ENCODE results near the gene MAST1.

DNA sequence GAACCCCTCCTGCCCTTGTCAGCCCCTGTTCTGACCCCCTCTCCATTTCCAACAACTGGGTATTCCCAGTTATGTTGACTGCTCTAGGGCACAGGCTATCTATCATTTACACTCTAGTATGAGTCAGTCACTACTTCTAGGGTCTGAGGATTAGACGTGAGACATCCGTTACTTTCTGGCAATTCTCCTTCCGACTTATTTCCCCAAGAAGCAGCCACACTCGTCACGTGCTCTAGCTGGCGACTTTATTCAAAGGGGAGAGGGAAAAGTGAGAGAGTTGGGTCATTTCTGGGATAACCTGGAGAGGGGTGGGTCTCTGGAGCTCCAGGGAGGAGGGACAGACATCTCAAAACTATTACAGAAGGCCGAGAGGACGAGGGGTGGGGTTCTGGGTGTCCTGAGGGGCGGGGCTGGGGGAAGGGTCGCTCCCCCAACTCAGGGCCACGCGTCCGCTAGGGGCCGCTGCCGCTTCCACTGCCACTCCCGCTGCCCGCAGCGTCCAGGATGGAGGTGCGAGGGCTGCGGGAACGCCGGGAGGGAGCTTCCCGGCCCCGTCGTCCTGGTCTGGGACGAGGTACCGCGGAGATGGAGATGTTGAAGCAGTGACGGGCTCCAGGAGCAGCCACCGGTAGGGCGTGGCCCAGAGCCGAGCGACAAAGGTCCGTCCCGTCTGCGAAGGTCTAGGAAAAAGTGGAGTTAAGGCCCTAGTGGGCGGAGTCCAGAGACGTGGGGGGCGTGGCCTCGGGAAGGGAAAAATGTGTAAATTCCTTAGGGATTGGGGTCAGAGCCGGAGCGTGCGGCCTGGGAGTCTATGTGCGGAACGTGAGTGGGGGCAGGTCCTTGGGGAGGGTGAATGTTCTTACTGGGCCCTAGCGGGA lies 12.8 kb upstream of the MAST1 start:
- TF ChIP-seq, protein P1, sequence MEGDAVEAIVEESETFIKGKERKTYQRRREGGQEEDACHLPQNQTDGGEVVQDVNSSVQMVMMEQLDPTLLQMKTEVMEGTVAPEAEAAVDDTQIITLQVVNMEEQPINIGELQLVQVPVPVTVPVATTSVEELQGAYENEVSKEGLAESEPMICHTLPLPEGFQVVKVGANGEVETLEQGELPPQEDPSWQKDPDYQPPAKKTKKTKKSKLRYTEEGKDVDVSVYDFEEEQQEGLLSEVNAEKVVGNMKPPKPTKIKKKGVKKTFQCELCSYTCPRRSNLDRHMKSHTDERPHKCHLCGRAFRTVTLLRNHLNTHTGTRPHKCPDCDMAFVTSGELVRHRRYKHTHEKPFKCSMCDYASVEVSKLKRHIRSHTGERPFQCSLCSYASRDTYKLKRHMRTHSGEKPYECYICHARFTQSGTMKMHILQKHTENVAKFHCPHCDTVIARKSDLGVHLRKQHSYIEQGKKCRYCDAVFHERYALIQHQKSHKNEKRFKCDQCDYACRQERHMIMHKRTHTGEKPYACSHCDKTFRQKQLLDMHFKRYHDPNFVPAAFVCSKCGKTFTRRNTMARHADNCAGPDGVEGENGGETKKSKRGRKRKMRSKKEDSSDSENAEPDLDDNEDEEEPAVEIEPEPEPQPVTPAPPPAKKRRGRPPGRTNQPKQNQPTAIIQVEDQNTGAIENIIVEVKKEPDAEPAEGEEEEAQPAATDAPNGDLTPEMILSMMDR (IDR thresholded peaks at IDR 0.05; ENCODE audit: insufficient read depth, low read length): no peak
- TF ChIP-seq, protein P2, sequence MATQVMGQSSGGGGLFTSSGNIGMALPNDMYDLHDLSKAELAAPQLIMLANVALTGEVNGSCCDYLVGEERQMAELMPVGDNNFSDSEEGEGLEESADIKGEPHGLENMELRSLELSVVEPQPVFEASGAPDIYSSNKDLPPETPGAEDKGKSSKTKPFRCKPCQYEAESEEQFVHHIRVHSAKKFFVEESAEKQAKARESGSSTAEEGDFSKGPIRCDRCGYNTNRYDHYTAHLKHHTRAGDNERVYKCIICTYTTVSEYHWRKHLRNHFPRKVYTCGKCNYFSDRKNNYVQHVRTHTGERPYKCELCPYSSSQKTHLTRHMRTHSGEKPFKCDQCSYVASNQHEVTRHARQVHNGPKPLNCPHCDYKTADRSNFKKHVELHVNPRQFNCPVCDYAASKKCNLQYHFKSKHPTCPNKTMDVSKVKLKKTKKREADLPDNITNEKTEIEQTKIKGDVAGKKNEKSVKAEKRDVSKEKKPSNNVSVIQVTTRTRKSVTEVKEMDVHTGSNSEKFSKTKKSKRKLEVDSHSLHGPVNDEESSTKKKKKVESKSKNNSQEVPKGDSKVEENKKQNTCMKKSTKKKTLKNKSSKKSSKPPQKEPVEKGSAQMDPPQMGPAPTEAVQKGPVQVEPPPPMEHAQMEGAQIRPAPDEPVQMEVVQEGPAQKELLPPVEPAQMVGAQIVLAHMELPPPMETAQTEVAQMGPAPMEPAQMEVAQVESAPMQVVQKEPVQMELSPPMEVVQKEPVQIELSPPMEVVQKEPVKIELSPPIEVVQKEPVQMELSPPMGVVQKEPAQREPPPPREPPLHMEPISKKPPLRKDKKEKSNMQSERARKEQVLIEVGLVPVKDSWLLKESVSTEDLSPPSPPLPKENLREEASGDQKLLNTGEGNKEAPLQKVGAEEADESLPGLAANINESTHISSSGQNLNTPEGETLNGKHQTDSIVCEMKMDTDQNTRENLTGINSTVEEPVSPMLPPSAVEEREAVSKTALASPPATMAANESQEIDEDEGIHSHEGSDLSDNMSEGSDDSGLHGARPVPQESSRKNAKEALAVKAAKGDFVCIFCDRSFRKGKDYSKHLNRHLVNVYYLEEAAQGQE (IDR thresholded peaks at IDR 0.05; ENCODE audit: insufficient replicate concordance, low read depth): no peak
- no peak for TF ChIP-seq POLR2AphosphoS5 (IDR thresholded peaks at IDR 0.05; ENCODE audit: low read depth)
